Body of pancreas (tissue), 4 donors: ENCODE measurements around the gene SAMD9. TPM values are rescaled to one million over a fixed set of nuclear protein-coding genes. Genes with fewer than 3 reads are reported as not detected.

ENCODE experiments used
- ATAC-seq: fragments of 150-250 bp; one replicate; pipeline ENCODE4 v1.9.1; 2016
- DNase-seq, 4 donors: peaks; one replicate each; pipeline ENCODE4 v3.0.0-alpha.2; 2019
- H3K27ac ChIP-seq, 4 donors: fragments of 200-600 bp; sonication (generic); 1 replicate in 3 of 4; 2 replicates in 1 of 4; pipeline versions ENCODE4 v1.5.1 to v1.6.1; 2016 to 2019; ENCODE audit warnings: mild to moderate bottlenecking in 1 of 4, mixed read lengths in 1 of 4, moderate library complexity in 1 of 4
- H3K27me3 ChIP-seq, 2 donors: fragments of 200-600 bp; sonication (generic); one replicate each; pipeline ENCODE4 v1.6.0; 2016; ENCODE audit warnings: mild to moderate bottlenecking in 1 of 2
- H3K36me3 ChIP-seq, 2 donors: fragments of 200-600 bp; sonication (generic); replicated peaks in 1 of 2; 2 replicates each; pipeline ENCODE4 v1.5.1; 2016; ENCODE audit warnings: low read depth in 2 of 2; ENCODE audit not compliant: insufficient read depth in 1 of 2
- H3K4me1 ChIP-seq: fragments of 200-600 bp; sonication (generic); one replicate; pipeline ENCODE4 v1.6.0; 2016
- H3K4me3 ChIP-seq, 2 donors: fragments of 200-600 bp; sonication (generic); 1 replicate in 1 of 2; 2 replicates in 1 of 2; pipeline ENCODE4 v1.5.1; 2016 to 2019
- H3K9me3 ChIP-seq, 3 donors: fragments of 200-600 bp; sonication (generic); 1 replicate in 2 of 3; 2 replicates in 1 of 3; pipeline ENCODE4 v1.5.1; 2016
- CTCF ChIP-seq, 7 experiments: fragments of 450-650 bp in 4 of 7; fragments of 200-600 bp in 3 of 7; sonication (generic) in 3 of 7; IDR thresholded peaks; one replicate each; pipeline ENCODE4 v1.5.1; 2016 to 2019; ENCODE audit warnings: antibody characterized with exemption in 7 of 7
- POLR2A ChIP-seq, 3 donors: fragments of 450-650 bp; IDR thresholded peaks; one replicate each; pipeline ENCODE4 v1.6.1; 2016; ENCODE audit warnings: antibody characterized with exemption in 3 of 3, mild to moderate bottlenecking in 2 of 3
- WGBS, 2 donors: methylation state at CpG; one replicate each; pipeline ENCODE4 v1.1.5; 2017; 5-methylcytosine and 5-hydroxymethylcytosine counted together
- intact Hi-C: fragments of 100-400 bp; cut with DNase I; formaldehyde crosslinking; loops from one replicate; pipeline ENCODE4 v1.15.1; 2023
- total RNA-seq, 2 donors: library from RNA; depleted of rRNA; stranded (reverse); fragments of >200 nt; gene quantifications; one replicate each; pipeline ENCODE4 v1.1.0, GENCODE V29; 2016

Gene SAMD9
- total RNA-seq, result 1 to 10 TPM; 4.9 to 5.2 TPM

- no peaks in the 10 kb centered on the region for H3K27me3 ChIP-seq
- intact Hi-C loops, result no loop called here
- peak; percentile 42 to 81 (median 60) for DNase-seq
- WGBS, 2 donors, result 0 to 2% methylated on average over 4 of the region's 4 CpGs
- H3K27ac ChIP-seq, result peak within 1 kb of the TSS; percentile 13 to 70 (median 45)
- TF ChIP-seq POLR2A (IDR thresholded peaks at IDR 0.05) (peak in 2 of 3 donors; percentile 25 to 34), CTCF (IDR thresholded peaks at IDR 0.05) (no peak)
- H3K9me3 ChIP-seq, result no peaks in the 10 kb centered on the region
- H3K36me3 ChIP-seq, result no peaks in the 10 kb centered on the region
- H3K4me3 ChIP-seq, result peak within 1 kb of the TSS in 1 of 2 donors; percentile 27
- H3K4me1 ChIP-seq, result peaks cover 15% of the 10 kb centered on the region
- ATAC-seq, result peak; percentile 95
These were observed at the start of gene SAMD9 for GRCh38 chr7:93117852-93118530. Gene SAMD9, minus strand, starts transcription at chr7:93117979. Its CDS starts 11,882 bp downstream, at chr7:93106097.

GRCh38 chr7:93165447-93165846, 47.7 kb upstream of the SAMD9 start:
- no peak for ATAC-seq
- H3K4me3 ChIP-seq, result no peak overlapping the region
- intact Hi-C loops, result no loop called here
- no peaks in the 10 kb centered on the region for H3K36me3 ChIP-seq
- H3K4me1 ChIP-seq, result peaks cover 4% of the 10 kb centered on the region
- TF ChIP-seq CTCF (IDR thresholded peaks at IDR 0.05) (no peak), POLR2A (IDR thresholded peaks at IDR 0.05) (no peak)
- peaks cover 0 to 2% (median 0%) of the 10 kb centered on the region in 3 donors for H3K9me3 ChIP-seq
- 46 to 52% methylated on average over 1 of the region's 1 CpG for WGBS, 2 donors
- H3K27me3 ChIP-seq, result no peaks in the 10 kb centered on the region
- no peak for DNase-seq
- no peak overlapping the region for H3K27ac ChIP-seq

GRCh38 chr7:93164766-93165165, 47.0 kb upstream of the SAMD9 start:
- no peak overlapping the region for H3K27ac ChIP-seq
- ATAC-seq (no peak), DNase-seq (no peak)
- no peaks in the 10 kb centered on the region for H3K36me3 ChIP-seq
- H3K27me3 ChIP-seq, result no peaks in the 10 kb centered on the region
- TF ChIP-seq POLR2A (IDR thresholded peaks at IDR 0.05), result no peak
- no peak for TF ChIP-seq CTCF (IDR thresholded peaks at IDR 0.05)
- 75 to 79% methylated on average over 2 of the region's 2 CpGs for WGBS, 2 donors
- no peak overlapping the region for H3K4me3 ChIP-seq
- H3K9me3 ChIP-seq, result no peaks in the 10 kb centered on the region
- peaks cover 4% of the 10 kb centered on the region for H3K4me1 ChIP-seq
- intact Hi-C loops, result no loop called here

- intact Hi-C loops, result no loop called here
- Histone ChIP-seq H3K27me3 (no peaks in the 10 kb centered on the region), H3K36me3 (no peaks in the 10 kb centered on the region), H3K27ac (no peak overlapping the region), H3K4me3 (no peak overlapping the region), H3K9me3 (no peaks in the 10 kb centered on the region), H3K4me1 (peaks cover 4% of the 10 kb centered on the region)
- TF ChIP-seq CTCF (IDR thresholded peaks at IDR 0.05) (no peak), POLR2A (IDR thresholded peaks at IDR 0.05) (no peak)
- no peak for DNase-seq
- WGBS, 2 donors, result 42% methylated on average over 3 of the region's 3 CpGs
- peak; percentile 60 for ATAC-seq
These were observed 43.5 kb upstream of the SAMD9 start for GRCh38 chr7:93161181-93161762.
